Stimulated activated CD4-positive, alpha-beta T cell treated with anti-CD3 and anti-CD28 coated beads, Interleukin-15, amount 100 ng/mL, for 48 hours (primary cell): ENCODE data around the gene CD81.

ENCODE experiments used
- DNase-seq, 2 donors: peaks; one replicate each; pipeline ENCODE4 v3.0.0-alpha.2; 2020; ENCODE audit warnings: low read depth in 2 of 2

Gene CD81

DNA sequence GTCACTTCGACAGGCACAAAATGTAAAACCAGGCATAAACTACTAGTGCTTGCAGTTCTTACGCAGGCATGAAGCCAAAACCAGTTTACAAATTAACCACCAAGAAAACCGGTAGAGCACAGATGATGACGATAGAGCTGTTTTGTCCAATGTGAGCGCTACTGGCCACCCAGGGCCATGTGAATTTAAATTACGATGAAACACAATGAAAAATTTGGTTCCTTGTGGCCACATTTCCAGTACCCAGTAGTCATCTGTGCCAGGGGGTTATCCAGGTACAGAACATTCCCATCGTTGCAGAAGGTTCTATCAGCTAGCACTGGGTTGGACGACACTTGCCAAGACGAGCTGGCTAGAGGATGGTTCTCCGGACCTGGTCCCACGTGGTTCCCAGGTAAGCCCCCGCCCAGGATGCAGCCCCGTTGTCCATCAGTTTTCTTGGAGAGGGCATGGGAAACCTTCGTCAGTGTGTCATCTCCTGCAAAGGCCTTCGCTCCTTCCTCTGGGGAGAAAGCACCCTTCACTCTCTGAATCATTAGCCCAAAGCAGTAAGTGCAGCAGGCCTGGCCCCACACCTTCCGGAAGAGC, 1.1 kb upstream of the CD81 start:
- DNase-seq: no peak

DNA sequence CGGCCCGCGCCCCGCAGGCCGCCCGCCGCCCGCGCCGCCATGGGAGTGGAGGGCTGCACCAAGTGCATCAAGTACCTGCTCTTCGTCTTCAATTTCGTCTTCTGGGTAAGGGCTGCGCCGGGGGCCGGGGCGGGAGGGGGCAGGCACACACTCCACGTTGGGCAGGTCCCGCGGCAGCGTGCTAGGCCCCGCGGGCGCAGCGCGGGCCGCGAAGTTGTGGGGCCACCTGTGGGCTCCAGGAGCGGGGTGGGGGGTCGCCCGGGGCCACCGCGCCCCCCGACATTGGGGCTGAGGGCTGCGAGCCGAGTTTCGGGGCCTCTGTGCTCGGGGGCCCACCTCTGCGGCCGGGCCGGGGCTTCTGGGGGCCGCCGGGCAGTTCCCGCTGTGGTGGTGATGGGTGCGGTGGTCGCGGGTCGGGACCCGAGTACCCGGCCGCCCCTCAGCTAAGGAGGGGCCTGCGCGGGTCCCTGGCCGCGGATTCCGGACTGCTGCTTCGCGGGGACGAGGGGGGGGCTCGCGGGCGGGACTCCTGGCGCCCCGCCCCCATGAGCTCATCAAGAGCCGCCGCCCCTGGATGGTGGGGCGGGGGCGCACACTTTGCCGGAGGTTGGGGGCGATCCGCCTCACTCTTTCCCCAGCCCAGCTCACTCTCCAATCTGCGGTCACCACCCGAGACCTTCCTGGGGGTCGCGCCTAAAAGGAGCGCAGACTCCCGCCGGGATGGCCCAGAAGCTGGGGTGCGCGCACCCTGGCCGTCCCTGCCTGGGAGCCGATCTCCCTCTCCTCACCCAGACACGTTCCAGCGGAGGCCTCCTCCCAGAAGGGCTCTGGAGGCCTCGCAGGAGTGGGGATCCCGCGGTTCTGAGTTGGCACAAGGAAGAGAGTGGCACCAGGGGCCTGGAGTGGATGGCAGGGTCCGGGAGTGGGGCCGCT, 667 bp downstream of the CD81 start:
- peak in 1 of 2 donors; percentile 45 for DNase-seq

DNA sequence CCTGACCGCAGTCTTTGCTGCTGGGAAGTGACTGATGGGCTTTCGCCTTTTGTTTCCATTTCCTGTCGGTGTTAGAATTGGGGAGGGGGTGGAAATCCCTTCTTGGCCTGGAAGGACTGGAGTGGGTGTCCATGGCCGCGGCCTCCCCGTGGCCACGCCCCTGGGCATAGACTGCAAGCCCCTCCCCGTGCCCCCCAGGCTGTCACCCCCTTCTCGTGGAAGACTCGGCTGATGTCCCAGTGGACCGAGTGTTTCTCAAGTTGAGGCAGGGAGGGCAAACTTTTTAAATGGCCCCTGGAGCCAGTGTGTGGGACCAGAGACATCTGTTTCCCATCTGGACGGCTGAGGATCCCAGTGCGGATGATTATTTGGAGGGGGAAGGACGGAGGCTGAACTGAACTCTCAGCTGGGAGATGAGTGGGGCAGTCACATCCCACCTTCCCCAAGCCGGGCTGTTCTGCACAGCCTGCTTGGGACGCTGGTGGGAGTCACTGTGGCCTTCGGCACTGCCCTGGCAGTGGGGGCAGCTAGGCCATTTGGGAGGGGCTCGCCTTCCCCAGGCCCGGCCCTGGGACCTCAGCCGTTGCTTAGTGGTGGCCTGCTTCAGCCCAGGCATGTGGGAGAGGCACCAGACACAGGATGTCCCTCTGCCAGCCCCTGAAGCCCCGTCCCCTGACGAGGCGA, 1.6 kb downstream of the CD81 start:
- no peak for DNase-seq

DNA sequence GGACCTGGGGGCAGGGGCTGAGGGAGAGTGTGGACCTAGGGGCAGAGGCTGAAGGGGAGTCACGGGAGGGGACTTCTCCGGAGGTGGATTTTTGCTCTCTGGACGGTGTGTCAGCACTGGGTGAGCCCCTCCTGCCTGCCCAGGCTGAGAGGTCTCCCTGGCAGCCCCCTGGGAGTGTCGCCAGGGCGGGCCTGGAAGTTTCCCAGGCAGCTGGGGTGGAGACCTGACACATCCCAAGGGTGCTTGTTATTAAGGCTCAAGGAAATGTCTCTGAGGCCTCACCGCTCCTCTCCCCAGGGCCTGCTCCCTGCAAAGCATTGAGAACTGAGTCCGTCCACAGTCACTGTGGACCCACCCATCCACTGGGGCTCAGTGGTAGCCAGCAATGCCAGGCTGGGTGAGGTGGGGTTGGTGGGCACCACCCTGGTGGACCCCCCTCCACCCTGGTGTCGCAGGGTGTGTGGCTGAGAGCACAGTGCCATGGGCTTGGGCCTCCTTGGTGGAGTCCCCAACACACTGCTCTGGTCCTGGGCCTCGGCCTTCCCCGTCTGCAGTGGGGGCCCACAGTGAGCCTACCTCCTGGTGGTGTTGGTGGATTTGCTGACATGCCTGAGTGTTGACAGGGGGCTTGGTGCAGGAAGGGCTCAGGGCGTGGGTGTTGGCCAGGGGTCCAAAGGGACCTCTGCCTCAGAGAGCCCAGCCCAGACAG, 2.5 kb downstream of the CD81 start:
- DNase-seq: no peak

DNA sequence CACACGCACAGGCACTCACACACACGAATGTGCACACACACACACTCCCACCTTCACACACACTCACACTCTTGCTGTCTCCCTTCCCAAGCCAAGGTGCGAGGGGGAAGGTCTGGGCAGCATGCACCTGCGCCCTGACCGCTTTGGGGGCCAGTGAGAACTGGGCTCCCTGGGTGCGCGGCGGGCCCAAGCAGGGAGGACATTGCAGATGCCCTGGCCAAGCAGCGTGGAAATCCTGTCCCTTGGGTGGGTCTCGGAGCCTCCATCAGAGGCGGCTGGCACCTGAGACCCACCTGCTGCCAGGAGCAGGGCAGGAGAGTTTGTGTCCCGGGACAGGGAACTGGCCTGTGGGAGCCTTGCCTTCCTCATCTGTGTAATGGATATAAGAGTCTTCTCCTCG, 3.3 kb downstream of the CD81 start:
- DNase-seq: no peak

DNA sequence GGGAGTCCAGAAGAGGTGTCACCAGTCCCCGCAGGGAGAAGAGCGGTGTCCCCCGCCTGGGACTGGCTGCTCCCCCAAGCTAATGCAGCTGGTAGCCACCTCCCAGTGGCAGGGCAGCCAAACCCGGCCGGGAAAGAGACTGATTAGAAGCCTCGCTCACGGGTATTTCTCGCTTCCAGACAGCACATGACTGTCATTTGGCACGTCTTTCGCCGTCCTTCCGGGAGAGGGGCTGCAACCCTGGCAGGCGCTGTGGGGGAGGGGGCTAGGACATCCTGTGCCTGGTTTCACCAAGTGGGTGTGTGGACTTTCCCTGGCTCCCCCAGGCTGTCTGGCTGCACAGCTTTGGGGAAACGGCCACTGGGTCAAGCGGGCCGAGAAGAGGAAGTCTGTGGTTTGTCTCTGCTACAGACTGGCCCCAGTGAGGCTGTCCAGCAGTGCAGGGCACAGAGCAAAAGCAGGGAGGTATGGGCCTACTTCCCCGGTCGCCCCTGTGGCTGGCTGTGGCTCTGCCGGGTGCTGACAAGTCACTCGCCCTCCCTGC, 3.8 kb downstream of the CD81 start:
- DNase-seq: no peak

DNA sequence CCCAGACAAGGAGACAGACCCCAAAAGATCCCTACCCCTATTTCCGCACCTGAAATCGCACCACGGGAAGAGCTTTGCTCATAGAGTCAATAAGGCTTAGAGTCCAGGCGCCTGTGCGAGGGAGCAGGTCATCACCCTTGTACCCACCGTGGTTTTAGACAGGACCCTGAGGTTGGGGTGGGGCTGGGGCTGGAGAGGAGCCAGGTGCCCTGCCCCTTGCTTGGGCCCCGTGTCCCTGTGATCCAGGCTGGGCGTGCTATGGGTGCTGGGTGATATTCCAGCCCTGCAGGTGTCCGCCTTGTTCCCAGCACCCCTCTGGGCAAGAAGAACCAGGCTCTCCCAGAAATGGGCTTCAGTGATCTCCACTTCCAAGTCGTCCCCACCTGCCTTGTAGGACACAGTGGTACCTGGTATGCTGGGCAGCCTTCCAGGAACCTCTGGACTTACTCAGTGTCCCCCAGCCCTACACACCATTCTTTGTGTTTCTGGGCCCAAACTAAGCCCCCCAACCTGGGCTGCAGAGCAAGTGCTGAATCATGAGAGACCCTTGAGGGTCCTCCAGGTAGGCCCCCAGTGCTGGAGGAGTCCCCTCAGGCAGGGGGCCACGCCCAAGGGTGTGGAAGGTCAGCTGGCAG, 4.5 kb downstream of the CD81 start:
- no peak for DNase-seq

DNA sequence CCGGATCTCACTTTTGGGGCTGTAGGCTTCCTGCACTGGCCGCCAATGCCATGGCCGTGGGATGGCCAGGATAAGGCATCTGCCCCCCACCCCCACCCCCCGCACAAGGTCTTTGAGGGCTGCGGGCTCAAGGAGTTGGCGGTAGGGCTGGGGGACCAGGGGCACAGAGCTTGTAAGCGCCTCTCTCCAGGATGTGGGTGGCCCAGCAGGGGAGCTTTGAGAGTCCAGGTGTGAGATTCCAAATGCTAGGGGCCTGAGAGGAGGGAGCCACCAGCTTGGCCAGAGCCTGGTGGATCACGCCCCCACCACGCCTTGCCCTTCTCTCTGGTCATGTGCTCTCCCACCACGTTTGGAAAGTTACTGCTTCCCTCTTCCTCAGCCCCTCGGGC, 5.0 kb downstream of the CD81 start:
- no peak for DNase-seq

DNA sequence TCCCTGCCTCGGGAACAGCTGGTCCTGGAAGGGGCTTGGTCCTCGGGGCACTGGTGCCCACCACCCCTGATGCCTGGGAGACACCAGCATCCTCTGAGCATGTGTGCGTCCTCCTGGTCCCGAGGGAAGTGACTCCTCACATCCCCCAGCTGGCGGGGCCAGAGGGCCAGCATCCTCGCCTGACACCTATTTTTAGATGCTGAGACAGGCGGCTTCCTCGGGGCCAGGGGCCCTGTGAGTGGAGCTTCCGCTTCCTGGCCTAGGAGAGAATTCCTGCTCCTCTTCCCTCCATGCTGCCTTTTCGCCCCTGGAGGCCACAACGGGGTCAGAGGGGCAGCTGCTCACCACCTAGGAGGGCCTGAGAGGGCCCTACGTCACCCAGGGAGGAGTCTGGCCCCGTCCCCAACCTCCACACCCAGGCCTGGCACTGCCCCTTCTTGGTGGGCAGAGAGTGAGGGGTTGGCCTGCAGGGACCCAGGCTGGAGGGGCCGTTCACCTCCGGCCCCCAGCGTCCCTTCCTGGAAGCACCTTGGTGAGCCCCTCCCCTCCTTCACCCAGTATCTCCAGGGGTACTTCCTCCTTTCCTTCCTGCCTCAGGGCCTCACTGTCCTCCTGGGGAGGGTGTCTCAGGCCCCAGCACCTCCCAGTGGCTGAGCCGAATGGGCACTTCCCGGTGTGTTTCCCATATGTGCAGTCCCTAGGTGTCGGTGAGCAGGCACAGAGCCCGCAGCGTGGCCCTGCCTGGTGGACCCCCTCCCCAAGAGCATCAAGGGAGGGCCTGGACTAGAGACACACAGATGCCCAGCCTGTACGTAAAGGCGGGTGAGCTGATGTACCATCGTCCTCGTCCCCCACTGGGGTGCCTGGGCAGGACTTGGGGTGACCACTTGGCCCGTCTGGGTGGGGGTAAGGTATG, 6.1 kb downstream of the CD81 start:
- no peak for DNase-seq

DNA sequence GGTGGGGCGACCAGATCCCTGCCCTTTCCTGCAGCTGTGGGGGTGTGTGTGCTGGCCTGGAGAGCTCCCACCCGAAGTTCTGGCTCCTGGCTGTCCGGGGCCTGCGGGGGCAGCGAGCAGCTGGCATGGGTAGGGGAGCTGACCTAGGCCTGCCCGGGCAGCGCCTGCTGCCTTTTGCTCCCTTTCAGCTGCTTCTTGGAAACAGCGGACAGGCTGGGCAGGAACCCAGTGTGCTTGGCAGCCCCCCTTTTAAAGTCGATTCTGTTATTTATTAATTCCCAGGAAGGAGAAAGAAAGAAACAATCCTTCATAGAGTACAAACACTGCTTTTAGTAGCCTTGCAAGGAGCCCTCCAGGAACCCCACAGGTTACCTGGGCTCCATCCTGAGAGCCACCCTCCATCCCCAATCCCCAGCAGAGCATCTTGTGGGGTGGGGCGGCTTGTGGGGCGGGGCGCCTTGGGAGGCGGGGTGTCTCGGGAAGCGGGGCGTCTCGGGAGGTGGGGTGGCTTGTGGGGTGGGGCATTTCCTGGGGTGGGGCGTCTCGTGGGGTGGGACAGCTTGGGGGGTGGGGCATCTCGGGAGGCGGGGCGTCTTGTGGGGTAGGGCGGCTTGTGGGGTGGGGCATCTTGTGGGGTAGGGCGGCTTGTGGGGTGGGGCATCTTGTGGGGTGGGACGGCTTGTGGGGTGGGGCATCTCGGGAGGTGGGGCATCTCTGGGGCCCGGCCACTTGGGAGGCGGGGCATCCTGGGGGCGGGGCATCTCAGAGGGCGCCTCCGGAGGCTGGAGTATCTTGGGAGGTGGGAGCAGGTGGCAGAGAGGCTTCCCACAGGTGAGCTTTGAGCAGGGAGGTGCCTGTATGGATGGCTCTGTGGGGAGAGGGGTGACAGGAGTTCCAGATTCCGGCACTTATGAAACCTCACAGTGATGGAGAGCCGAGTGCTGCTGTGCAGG, 7.0 kb downstream of the CD81 start:
- no peak for DNase-seq

DNA sequence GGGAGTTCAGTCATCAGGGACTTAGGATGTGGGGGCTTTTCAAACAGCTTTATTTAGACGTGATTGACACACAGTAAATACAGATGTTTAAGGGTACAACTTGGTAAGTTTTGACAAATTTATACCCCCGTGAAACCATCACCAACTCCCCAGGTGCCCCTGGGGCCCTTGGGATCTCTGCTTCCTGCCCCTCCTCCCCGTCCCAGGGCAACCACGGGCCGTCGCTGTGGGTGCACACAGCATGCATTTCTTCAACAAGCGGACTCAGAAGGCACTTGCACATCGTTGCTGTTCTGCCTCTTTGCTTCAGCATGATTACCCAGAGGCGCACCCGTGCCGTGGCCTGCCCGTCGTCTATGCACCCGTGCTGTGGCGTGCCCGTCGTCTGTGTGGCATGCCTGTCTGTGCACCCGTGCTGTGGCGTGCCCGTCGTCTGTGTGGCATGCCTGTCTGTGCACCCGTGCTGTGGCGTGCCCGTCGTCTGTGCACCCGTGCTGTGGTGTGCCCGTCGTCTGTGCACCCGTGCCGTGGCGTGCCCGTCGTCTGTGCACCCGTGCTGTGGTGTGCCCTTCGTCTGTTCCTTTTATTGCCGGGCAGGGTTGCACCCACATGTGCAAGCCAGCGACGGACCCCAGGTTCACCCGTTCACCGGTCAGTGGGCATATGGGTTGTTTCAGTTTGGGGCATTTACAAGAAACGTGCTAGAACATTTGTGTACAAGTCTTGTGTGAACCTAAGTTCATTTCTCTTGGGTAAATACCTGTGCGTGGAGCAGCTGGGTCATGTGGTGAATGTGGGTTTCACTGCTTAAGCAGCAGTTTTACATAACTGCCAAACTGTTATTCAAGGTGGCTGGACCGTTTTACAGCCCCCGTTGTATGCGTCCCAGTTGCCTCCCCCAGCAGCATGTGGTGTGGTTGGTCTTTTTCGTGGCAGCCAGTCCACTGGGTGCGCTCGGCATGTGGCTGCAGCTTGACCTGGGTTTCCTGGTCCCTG, 8.3 kb downstream of the CD81 start:
- DNase-seq: no peak

DNA sequence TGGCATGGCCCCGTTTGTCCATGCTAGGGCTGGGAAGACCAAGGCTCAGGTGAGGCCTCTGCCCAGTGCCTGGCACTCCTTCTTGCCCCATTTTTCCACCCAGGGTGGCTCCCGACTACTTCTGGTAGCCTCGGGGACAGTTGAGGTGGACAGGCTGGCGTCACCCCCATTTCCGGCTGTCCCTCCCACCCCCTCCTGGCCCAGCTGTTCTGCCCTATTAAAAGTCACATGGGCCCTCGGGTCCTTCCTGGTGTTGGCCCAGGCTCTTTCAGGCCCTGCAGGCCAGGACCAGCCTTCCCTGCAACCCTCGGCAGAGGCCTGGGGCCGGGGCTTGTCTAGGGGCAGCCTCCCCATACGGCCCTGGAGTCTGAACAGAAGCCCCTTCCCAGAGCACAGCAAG, 9.5 kb downstream of the CD81 start:
- DNase-seq: no peak

DNA sequence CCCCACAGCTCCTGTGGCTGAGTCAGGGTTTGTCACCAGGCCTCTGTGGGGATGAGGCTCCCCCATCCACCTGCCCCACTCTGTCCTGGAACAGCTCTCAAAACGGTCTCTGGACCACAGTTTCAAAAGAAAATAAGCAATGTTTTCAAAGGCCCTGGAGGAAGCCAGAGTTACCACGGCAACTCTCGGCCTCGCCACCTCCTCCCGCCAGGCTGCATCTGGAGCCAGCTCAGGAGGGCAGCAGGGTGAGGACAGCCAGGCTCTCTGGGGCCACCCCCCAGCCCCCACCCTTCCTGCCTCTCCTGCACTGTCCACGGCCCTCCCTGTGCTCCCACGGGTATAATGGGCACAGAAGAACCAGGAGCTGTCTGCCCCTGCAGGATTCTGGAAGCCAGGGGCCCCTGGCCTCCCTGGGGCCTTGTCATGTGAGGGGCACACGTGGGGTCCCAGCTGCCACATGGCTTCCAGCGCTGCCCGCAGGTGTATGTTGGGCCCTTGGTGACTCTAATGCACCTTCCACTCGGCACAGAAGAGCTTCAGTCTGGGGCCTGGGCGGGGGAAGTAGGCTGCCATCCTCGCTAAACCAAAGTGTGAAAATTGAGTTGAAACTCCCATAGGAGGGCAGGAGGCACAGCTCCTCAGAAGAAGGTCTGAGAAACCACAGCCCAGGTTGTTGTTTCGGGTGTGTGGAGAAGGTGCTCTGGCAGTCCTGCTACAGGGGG, 10.3 kb downstream of the CD81 start:
- DNase-seq: no peak

DNA sequence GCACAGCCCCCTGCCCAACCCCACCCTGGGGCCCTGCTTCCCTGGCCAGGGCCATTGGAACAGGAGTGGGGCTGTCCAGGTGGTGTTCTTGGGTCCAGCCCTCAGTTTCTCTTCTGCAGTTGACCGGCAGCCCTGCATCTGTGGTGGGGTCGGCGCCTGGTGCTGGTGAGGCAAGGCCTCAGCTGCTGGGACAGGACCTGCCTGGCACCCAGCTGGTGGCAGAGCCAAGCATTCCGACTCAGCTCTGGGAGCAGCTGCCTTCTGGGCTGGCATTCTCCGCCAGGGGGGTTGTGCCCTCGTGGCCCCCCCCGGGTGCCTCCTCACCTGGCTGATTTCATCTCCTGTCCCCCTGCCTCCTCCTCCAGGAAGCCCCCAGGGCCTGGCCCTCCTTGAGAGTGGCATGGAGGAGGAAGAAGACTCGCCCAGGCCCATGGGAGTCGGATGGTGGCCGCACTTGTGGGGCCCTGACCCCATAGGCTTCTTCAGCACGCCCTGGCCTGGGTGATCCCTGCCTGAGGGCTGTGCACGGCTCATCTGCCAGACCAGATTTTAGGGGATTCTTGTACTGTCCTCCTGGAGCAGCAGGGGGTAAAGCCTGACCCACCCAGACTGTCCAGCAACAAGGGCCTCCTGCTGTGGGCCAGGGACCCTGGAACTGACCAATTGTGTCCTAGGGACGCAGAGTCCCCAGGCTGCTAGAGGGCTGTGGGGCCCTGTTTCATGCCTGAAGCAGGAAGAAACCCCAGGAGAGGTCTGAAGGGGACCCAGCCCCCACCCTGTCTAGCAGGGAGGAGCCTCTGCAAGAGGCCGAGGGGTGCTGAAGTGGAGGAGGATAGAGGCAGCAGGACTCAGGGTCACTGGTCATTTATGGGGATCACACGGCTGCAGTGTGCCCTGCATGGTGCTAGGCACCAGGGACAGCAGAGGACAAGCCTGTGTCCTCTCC, 11.6 kb downstream of the CD81 start:
- no peak for DNase-seq

DNA sequence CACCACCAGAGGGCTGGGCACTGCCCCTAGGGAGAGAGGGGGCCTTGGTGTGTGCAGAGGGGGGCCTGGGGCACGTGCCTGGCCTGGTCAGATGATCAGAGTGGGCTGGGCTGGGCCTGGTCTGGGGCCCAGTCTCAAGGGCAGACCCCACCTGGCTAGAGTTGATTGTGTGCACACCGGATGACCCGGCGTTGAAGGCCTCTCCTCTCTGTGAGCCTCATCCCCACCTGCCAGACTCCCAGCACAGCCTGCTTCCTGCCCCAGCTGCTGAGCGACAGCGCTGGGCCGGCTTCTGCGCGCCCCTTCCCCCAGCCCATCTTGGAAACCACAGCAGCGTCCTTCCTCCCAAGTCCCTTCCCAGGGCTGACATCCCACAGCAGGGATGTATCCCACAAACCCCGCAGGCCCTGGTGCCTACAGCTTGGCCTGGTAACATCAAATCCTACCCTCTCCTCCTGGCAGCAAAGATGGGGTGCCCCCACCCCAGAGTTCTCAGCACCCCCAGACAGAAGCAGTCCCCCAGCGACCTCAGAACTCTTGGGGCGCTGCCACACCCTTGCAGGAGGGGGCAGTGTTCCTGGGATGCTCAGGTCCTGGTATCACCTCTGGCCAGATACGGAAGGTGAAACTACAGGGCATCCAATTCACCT, 12.4 kb downstream of the CD81 start:
- no peak for DNase-seq
